Tibial nerve (tissue), 3 donors: ENCODE measurements around the gene SLC9C1.

ENCODE experiments used
- POLR2A ChIP-seq, 2 donors: fragments of 450-650 bp; IDR thresholded peaks; one replicate each; pipeline ENCODE4 v1.6.1; 2017; ENCODE audit warnings: antibody characterized with exemption in 2 of 2, mild to moderate bottlenecking in 2 of 2, moderate library complexity in 2 of 2
- TF ChIP-seq, protein P1 (sequence below), 5 experiments: fragments of 200-600 bp in 3 of 5; fragments of 450-650 bp in 2 of 5; sonication (generic) in 3 of 5; IDR thresholded peaks; one replicate each; pipeline ENCODE4 v1.5.1; 2016 to 2019; ENCODE audit warnings: antibody characterized with exemption in 5 of 5, mild to moderate bottlenecking in 3 of 5, moderate library complexity in 2 of 5

DNA sequence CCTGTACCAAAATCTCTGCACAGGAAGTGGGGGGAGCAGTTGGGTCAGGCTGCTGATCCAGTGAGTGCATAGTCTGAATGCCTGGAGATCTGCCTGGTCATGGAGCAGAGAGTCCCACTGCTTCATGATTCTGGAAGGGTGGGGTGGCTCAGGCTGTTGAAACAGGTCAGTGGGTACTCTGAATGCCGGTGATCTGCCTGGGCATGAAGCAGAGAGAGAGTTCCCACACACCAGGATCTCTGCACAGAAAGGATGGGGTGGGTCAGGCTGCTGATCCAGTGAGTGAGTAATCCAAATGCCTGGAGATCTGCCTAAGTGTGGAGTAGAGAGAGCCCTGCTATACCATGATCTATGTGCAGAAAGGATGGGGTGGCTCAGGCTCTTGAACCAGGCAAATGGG is 144.9 kb downstream of the SLC9C1 start:
- TF ChIP-seq, protein P1, sequence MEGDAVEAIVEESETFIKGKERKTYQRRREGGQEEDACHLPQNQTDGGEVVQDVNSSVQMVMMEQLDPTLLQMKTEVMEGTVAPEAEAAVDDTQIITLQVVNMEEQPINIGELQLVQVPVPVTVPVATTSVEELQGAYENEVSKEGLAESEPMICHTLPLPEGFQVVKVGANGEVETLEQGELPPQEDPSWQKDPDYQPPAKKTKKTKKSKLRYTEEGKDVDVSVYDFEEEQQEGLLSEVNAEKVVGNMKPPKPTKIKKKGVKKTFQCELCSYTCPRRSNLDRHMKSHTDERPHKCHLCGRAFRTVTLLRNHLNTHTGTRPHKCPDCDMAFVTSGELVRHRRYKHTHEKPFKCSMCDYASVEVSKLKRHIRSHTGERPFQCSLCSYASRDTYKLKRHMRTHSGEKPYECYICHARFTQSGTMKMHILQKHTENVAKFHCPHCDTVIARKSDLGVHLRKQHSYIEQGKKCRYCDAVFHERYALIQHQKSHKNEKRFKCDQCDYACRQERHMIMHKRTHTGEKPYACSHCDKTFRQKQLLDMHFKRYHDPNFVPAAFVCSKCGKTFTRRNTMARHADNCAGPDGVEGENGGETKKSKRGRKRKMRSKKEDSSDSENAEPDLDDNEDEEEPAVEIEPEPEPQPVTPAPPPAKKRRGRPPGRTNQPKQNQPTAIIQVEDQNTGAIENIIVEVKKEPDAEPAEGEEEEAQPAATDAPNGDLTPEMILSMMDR (IDR thresholded peaks at IDR 0.05), result no peak
- TF ChIP-seq POLR2A (IDR thresholded peaks at IDR 0.05), result no peak
